HG03196 (cell line): ENCODE data around the gene BANF2.
"Not testable (repeated sequence)": the region's sequence is repeated elsewhere in the genome, so short reads cannot be mapped to it uniquely, and the experiment has no call there.

Experiments
- ATAC-seq: cut with Tn5 transposase; IDR thresholded peaks from one replicate; pipeline ENCODE4 v1.9.1; 2021; ENCODE audit not compliant: unreplicated experiment

Gene BANF2

GRCh38 chr20:17682103-17682888, 17.5 kb upstream of the BANF2 start, which contains the start of gene RRBP1:
RRBP1 (minus strand) TSS chr20:17682242; CDS start chr20:17660507, 21,735 bp downstream.
- peak; percentile 88 for ATAC-seq

GRCh38 chr20:17682889-17683198, 16.9 kb upstream of the BANF2 start:
- ATAC-seq = no peak

- ATAC-seq = no peak
Observed at GRCh38 chr20:17683218-17684076, 16.3 kb upstream of the BANF2 start.

GRCh38 chr20:17684077-17684888, 15.5 kb upstream of the BANF2 start:
- no peak for ATAC-seq

- ATAC-seq = no peak
Observed at GRCh38 chr20:17685168-17685567, 14.6 kb upstream of the BANF2 start.

- ATAC-seq = no peak
Observed at GRCh38 chr20:17687800-17688199, 12.0 kb upstream of the BANF2 start.

GRCh38 chr20:17688965-17689364, 10.8 kb upstream of the BANF2 start:
- no peak for ATAC-seq

GRCh38 chr20:17690144-17690543, 9.6 kb upstream of the BANF2 start:
- no peak for ATAC-seq

- no peak for ATAC-seq
Observed at GRCh38 chr20:17691758-17692157, 8.0 kb upstream of the BANF2 start.

GRCh38 chr20:17693444-17694001, 6.2 kb upstream of the BANF2 start:
- no peak for ATAC-seq

- ATAC-seq = no peak
Observed at GRCh38 chr20:17694767-17695166, 5.0 kb upstream of the BANF2 start.

GRCh38 chr20:17696287-17696686, 3.5 kb upstream of the BANF2 start:
- no peak for ATAC-seq

GRCh38 chr20:17697171-17697570, 2.6 kb upstream of the BANF2 start:
- no peak for ATAC-seq

- ATAC-seq = no peak
Observed at GRCh38 chr20:17698384-17698783, 1.4 kb upstream of the BANF2 start.

GRCh38 chr20:17700637-17701036, 871 bp downstream of the BANF2 start:
- ATAC-seq = no peak

GRCh38 chr20:17701826-17702225, 2.1 kb downstream of the BANF2 start:
- ATAC-seq = no peak

- ATAC-seq = no peak
Observed at GRCh38 chr20:17704589-17705317, 5.0 kb downstream of the BANF2 start.

- ATAC-seq = no peak
Observed at GRCh38 chr20:17705916-17706315, 6.2 kb downstream of the BANF2 start.

GRCh38 chr20:17706632-17707031, 6.9 kb downstream of the BANF2 start:
- no peak for ATAC-seq

- not testable (repeated sequence) for ATAC-seq
Observed at GRCh38 chr20:17707951-17708350, 8.2 kb downstream of the BANF2 start.
